Hepatocyte (in vitro differentiated cells): ENCODE measurements around the gene TFF1.

Experiments used
- EZH2 ChIP-seq: fragments of 200-600 bp; sonication (generic); IDR thresholded peaks from 2 replicates; pipeline ENCODE4 v1.6.1; 2016; ENCODE audit warnings: antibody characterized with exemption, mild to moderate bottlenecking, borderline replicate concordance
- EZH2phosphoT487 ChIP-seq: fragments of 200-600 bp; sonication (generic); IDR thresholded peaks from one replicate; pipeline ENCODE4 v1.6.1; 2018; ENCODE audit warnings: antibody characterized with exemption, mild to moderate bottlenecking, low read depth, moderate library complexity; ENCODE audit not compliant: unreplicated experiment, severe bottlenecking
- TF ChIP-seq, protein P1 (sequence below): fragments of 200-600 bp; sonication (generic); IDR thresholded peaks from 2 replicates; pipeline ENCODE4 v1.5.1; 2016; ENCODE audit warnings: antibody characterized with exemption, mild to moderate bottlenecking; ENCODE audit not compliant: poor library complexity

DNA sequence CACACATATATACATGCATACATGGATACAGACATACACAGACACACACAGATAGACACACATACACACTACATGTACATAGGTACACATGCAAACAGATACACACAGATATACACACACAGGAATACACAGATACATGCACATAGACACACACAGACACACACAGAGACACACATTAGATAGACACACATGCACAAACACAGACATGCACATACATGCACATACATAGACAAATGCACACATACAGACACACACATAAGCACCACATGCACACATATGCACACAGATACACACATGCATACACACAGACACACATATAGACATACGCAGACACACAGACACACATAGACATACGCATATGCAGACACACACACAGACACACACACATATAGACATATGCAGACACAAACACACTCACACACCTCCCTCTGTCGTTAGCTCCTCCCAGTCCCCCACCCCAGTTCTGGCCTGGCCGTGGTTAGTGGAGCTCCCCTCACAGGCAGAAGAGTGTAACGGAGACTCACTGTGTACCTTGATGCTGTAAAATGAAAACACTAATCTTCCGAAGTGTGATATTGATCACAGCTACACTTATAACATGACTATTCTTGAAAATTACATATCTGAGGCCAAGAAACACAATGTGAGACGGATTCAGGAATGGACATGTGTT, 45.0 kb upstream of the TFF1 start:
- TF ChIP-seq, protein P1, sequence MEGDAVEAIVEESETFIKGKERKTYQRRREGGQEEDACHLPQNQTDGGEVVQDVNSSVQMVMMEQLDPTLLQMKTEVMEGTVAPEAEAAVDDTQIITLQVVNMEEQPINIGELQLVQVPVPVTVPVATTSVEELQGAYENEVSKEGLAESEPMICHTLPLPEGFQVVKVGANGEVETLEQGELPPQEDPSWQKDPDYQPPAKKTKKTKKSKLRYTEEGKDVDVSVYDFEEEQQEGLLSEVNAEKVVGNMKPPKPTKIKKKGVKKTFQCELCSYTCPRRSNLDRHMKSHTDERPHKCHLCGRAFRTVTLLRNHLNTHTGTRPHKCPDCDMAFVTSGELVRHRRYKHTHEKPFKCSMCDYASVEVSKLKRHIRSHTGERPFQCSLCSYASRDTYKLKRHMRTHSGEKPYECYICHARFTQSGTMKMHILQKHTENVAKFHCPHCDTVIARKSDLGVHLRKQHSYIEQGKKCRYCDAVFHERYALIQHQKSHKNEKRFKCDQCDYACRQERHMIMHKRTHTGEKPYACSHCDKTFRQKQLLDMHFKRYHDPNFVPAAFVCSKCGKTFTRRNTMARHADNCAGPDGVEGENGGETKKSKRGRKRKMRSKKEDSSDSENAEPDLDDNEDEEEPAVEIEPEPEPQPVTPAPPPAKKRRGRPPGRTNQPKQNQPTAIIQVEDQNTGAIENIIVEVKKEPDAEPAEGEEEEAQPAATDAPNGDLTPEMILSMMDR, result no peak
- TF ChIP-seq EZH2 (no peak), EZH2phosphoT487 (no peak)
